ENCODE measurements around the gene PACC1.
A peak's percentile ranks its signal among the peaks of the same experiment; 100 is the strongest.

PACC1 gene

DNA sequence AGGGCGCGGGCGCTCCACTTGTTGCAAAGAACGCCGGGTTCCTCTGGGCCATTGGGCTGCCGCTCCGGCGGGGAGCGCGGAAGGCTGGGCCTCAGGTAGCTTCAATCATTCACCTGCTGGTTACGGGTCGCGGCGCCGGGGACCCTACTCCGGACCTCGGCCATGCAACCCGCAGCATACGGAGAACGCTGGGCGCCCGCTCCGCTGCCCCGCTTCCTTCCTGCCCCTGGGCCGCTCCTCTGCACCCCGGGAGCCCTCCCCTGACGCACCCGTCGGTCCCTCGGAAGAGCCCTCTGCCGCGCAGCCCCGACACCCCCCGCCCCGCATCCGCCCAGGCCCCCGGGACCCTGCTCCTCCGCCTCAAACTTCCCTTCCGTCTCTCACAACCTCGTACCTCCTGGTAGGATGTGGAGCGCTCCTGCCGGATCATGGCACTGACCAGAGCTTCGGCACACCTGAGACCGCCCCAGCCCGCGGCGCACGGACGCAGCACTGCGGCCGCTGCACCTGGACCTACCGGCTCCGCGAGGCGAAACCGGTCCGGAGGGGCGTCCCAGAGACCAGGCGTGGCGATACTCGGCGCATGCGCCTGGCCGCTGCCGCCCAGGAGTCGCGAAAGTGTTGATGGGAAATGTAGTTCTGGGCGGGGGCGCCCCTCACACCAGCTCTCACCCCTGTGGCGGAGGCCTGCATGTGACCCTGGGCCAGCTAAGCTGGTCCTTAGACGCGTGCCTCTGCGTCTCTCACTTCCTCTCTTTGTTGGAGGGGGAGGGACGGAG, at the start of gene PACC1:
Gene PACC1, minus strand, starts transcription at position 559 of the 779 bp plus-strand sequence. Its CDS starts 129 bp downstream, at position 430.
- DNase-seq (ENCODE audit: low read depth) = peak; percentile 84

DNA sequence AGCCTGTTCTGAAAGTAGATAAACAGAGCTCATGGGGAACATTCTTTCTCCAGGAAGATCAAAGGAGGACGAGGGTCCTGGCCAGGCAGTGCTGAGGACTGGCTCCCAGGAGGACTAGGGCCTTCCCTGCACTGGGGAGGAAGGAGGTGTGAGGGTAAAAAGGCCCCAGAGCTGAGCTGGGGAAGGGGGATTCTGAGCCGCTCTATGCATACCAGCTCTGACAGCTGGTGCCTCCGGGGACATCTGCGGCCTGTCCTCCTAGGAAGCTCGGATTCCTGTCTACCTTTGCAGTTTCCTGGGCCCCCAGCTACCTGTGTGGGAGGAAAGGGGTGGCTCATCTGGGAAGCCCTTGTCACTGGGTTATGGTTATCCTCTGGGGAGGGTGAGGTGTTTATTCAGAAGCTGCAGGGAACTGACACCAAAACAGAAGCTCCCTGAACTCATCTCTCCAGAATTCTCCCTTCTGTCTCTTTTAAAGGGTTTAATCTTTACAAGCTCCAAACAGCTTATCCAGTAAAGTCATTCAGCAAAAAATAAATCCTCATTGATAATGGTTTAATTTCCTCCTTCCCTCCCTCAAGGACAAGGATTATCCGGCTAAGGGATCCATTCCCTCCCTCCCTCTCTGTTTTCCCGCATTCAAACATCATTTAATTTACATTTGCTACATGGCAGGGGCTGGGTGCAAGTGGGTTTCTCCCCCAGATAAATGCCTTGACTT, 49.0 kb upstream of the PACC1 start:
- DNase-seq (ENCODE audit: low read depth) = no peak

DNA sequence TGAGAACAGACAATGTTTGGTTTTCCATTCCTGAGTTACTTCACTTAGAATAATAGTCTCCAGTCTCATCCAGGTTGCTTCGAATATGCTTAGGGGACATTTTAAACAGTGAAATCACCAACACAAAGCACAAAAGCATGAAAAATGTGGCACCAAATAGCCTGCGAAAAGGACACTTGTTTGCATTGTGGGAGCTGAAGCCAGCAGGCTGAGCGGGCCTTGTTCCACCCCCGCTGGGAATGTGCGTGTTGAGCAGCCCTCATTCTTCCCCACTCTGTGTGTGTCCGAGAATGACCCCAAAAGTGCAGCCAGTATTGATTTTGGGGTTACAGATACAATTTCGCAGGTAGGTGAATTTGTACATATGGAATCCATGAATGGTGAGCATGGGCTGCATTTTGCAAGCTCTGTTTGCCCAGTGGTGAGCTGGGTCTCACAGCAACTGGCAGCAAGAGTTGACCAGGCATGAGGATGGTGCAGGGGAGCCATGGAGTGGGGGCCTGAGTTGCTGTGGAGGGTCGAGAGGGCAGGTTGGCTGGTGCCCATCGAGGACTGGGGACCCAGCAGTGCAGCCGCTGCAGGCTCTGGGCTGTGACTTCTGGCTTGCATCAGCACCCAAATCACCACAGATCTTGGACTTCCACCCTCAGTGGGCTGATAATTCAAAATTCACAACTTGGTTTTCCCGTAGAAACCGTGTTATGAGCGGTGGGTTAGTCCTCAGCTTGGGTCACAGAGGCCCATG, 47.4 kb upstream of the PACC1 start:
- no peak for DNase-seq (ENCODE audit: low read depth)

DNA sequence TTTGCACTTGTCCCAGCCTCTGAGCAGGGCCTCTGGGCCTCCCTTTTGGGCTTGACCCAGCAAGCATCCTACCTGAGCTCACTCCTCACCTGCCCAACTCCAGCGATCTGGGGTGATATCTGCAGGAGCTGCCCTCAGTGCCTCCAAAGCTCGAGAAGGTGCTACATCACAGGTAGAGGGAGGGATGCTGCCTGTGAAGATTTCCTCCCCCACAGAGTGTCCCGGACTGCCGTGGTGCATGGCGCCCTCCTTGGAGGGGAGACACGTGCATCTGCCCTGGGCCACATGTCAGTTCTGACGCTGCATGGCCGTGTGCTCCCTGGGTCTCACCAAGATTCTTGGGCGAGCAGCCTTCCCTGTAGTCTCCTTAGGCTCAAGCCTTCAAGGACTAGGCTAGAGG, 45.7 kb upstream of the PACC1 start:
- DNase-seq (ENCODE audit: low read depth) = no peak

DNA sequence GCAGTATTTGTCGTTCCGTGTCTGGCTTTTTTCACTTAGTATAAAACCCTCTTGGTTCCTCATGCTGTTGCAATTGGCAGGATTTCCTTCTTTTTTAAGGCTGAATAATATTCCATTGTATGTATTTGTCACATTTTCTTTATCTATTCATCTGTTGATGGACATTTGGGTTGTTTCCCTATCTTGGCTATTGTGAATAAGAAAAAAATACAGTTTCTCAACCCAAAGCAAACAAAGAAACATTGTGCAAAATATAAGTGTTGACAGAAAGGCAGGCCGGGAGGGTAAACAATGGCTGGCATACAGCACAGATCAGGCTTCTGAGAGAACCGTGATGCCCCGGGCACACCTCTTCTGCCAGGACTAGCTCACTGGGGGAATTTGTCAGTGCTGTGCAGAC, 45.0 kb upstream of the PACC1 start:
- no peak for DNase-seq (ENCODE audit: low read depth)

DNA sequence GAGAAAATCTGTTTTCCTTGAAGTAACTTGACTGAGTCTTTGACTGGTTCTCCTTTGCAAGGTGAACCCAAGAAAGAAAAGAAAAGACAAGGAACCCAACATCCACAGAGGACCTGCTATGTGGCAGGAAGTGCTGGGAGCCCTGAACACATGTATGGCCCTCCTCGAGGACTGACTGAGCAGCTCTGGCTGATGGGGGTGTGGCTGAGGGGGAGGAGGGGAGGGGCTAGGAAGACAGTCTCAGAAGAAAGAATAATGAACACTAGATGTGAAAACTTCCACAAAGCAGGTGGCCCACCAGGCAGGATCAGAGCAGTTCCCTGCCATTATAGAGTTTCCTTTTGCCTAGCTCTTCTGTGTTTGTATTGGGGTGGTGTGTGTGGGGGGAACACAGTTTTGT, 44.1 kb upstream of the PACC1 start:
- DNase-seq (ENCODE audit: low read depth) = no peak

DNA sequence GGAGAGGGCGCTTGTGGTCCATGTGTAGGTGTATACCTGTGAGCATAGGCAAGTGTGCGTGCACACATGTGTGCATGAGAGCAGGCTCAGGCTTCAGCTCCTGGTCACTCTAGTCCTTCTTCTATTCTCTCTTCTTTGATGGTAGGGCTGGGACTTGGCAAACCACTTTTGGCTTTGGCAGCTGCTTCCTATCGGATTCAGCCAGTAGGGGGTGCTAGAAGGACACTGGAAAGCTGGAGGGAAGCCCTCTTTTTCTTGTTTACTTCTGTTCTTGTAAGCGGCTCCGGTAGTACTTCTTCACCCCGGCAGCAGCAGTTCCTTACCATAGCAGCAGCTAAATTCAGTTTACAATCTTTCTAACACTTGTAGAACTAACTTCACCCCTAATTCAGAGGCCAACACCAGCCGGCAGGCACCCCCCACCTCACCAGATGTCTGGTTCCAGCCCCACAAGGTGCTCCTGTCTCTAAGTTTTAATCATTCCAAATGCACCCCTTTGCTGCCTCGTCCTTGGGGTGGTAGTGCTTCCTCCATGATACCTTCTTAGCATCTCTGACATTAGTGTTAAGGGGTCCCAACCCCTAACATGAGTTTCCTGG, 43.2 kb upstream of the PACC1 start:
- peak; percentile 52 for DNase-seq (ENCODE audit: low read depth)

DNA sequence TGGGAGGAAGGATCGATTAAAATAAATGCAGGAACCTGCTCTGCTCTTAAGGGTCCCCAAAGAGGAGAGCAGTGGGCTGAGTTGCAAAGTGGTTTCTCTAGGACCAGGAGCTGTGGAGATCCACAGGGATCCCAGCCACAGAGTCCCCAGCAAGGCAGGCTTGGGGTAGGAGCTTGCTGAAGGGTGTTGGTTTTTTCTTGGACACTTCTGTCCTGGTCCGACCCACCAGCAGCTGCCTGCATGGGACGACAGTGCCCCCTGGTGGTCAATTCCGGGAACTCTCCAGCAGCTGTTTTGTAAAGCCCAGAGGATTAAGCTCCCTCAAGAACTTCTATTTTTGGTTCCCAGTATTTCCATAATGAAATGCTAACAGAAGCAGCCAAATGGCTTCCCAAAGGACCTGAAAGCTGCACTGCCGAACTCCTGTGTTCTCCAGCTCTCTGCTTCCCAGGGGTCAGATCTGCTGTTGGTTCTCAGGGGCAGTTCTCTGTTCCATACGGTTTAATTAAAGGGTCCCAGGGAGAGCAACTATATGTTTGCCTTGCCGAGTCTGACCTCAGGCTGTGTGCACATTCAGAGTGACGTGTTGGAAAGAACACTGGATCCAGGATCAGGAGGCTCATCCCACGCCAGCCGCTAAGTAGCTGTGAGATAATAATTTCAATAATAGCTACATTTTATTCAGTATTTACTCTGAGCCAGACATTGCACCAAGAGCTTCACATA, 41.3 kb upstream of the PACC1 start:
- DNase-seq (ENCODE audit: low read depth) = peak; percentile 76

DNA sequence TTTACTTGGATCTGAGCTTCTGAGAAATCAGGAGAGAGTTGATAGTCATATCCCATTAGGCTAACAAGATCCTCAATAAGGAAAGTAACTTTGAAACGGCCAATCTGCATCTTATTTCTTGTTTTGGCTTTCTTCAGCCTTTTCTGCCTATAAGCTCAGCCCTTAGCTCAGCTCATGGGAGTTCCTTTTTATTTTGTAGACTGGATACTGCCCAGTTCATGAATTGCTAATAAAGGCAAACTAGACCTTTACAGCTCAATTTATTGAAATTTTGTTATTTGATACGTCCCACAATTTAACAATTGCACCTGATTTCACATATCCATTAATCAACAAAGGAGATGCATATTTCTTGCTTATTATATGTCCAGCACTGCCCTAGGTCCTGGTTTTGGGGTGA, 40.7 kb upstream of the PACC1 start:
- no peak for DNase-seq (ENCODE audit: low read depth)

DNA sequence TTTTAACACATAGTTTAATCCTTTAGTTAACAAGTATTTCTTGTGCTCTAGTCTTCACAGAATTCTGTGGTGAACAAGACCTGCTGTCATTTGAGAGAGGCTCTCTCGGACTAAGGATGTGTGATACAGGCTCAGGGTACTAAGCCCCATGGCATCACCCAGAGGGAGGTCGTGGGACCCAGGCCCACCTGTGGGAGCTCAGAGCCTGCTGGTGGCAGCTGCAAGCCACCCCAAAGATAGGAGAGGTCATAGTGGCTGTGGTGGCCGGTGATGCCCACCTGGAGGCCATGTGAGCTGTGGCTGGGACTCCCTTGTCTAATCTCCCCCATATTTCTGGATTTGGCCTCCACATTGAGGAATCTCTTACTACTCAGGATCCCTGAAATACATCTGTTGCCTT, 40.1 kb upstream of the PACC1 start:
- no peak for DNase-seq (ENCODE audit: low read depth)

DNA sequence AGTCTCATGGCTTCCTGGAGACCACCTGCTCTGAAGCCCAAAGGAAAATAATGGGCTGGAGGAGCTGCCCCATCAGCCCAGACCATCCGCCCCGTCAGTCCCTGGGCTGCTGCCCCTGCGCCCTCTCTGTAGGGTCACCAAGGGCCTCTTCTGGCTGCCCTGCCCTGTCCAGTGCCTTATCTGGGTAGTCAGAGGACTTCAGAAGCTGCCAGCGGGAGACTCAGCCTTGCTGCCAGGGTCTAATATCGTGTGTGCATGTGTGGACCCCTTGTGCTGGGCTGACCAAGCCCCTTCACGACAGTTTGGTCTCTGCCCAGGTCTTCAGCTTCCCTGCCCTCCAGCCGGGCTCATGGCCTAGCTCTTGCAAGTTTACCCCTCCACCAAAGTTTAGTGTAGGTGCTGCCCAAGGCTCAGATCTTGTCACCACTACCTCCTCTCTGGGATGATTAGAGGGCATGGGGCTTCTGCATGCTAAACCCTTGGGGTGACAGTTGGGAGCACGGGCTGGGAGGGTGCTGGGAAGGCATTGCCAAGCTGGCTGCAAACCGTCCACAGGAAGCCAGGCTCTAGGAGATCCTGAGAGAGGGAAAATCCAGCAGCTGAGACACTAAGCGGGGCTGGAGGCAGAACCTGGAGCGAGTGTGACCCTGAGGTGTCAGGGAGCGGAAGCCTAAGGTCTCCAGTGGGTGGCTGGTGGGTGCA, 38.6 kb upstream of the PACC1 start:
- DNase-seq (ENCODE audit: low read depth) = no peak

DNA sequence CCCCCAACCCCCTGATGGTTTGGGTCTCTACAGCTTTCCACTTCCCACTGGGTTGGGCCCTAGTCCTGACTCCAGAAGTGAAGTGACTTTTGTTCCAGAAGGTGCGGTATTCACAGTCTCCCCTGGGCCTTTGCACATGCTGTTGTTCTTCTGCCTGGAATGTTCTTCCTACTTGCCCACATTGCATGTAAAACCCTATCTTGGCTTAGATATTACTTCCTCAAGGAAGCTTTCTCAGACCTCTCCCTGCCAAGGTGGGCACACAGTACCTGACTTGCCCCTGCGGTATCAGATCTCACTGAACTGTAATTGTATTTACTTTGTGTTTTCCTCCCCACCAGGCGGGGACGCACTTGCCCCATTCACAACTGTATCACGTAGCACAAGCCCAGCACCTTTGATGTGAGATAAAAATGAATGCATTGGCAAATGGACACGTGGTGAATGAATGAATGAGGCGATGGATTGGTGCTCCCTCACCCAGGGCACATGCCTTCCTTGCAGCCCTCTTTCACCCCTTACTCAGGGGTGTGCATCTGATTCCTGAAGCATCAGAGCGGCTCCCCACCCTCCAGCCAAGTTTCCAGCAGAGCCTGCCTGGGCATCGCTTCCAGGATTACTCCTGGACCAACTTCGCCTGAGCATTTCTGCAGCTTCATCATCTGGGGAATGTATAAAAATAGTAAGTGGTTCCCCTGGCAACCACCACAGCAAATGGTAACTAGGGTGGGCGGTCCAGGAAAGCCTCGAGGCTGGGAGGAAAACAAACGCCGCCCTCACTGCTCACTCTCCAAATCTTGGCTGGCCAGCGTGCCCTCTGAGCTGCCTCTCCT, 37.9 kb upstream of the PACC1 start:
- DNase-seq (ENCODE audit: low read depth) = no peak

DNA sequence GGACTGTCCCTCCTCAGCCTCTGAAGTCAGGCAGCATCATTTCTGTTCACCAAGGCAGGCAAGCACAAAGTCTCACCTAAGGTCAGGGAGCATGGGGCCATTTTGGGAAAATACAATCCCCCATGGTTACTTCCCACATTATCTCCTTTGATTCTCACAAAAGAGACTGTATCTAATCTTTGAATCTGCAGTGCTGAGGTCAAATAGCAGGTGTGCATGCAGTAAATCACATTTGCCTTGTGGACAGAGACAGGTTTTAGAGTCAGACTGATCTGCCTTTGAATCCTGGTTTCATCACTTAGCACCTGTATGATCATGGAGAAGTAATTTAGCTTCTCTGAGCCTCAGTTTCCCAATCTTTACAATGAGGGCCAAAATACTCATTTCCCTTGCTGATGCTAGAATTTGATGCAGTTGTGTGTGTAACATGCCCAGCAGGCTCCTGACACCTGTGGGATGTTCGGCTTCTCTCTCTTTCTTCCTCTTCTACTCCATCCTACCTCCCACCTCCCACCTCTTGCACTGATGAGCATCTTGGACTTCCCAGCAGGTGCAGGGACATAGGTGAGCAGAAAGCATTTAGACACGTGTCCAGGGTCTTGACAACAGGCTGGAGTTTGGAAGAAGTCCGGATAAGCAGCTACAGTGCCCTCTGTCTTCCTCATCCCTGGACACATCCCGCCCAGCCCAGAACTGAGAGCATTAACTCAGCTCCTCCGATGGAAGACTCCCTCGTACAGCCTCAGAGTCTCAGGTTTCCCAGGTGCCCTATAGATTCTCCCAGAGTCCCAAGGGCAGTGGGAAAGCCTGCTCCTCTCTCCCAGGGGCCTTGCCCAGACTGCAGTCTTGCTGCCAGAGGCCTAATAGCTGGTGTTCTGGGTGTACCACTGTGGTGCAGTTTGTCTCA, 37.0 kb upstream of the PACC1 start:
- no peak for DNase-seq (ENCODE audit: low read depth)

DNA sequence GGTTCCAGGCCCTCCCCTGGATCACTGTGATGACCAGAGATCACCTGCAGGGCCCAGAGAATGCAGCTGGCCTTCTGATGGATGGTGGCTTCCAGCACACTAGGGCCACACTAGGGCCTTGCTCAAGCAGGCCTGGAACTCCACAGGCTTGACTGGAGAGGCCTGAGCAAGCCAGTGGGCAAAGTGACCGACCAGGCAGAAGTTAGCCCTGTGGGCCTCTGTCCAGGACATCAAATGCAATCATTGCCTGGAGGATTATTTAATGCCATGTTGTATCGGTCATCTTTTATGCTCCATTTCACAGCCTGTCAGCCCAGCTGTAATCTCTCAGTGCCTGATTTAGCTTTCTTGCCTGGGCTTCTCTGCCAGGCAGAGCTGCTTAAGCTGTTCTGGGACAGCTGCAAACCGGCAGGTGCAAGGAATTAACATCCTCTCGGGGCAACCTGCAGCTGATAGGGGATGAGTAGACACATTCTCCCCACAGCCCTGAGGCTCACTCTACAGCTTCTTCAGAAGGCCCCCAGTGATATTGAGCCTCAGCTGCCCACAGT, 35.7 kb upstream of the PACC1 start:
- no peak for DNase-seq (ENCODE audit: low read depth)

DNA sequence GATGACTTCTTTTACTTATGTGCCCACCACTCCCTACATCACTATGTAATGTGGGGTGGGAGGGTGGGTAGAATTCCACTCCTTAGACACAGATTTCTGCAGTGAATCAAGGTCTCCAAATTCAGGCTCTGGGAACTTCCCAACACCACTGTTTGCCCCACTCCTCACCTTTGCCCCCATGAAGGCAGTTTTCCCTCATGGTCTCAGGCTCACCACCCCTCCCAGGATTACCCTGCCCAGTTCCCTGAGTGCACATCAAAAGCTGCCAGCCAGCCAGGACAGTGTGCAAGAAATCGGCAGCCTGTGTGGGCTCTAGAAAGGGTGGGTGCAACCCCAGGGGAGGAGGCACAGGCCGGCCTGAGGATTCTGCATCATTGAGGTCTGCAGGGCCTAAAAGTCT, 32.8 kb upstream of the PACC1 start:
- no peak for DNase-seq (ENCODE audit: low read depth)

DNA sequence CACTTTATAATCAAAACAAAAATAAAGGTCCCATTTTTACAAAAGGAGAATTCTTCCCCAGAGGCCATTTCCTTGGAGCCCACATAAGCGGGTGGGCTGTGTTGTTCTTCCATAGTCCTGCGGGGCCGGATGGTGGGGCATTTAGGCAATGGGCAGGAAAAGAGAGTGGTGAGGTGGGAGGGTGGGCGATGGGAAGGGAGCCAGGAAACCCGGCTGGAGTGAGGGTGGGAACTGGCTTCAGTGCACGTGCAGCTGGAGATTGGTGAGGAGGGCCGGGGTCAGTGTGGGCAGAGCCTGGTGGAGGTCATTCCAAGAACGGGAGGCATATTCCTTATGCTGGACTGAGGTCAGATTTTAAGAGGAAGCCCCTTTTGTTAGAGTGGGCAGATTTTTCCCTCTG, 31.6 kb upstream of the PACC1 start:
- DNase-seq (ENCODE audit: low read depth) = no peak

DNA sequence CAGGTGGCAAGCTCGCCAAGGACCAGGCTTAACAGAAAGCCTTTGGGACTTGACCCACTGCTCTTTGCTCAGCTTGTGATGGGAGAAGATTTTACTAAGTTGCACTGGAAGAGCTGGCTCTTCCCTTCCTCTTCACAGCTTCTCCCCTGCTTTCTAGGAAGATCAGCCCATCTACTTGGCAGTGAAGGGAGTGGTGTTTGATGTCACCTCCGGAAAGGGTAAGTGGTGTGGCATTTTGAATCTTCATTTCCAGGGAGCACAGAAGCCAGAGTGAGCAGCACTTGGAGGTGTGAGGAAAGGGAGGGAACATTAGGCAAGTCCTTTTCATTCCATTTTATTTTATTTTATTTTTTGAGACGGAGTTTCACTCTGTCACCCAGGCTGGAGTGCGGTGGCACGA, 27.7 kb upstream of the PACC1 start:
- no peak for DNase-seq (ENCODE audit: low read depth)

DNA sequence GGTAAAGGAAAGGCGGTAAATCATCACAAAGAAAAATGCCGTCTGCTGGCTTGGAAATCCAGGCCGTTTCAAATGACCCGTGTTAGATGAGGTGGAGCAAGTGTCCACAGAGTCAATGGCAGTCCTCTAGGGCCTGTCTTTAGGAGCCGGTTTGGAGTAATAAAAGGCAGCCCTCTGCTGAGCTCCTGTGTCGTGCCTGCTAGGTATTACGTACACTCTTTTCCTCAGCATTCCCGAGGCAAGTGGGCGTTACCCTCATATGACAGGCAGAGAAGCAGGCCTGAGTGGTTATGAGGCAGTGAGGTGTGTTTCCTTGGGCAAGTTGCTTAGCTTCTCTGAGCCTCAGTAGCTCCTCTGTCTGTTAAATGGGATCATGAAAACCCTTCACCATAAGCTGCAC, 25.7 kb upstream of the PACC1 start:
- DNase-seq (ENCODE audit: low read depth) = no peak

DNA sequence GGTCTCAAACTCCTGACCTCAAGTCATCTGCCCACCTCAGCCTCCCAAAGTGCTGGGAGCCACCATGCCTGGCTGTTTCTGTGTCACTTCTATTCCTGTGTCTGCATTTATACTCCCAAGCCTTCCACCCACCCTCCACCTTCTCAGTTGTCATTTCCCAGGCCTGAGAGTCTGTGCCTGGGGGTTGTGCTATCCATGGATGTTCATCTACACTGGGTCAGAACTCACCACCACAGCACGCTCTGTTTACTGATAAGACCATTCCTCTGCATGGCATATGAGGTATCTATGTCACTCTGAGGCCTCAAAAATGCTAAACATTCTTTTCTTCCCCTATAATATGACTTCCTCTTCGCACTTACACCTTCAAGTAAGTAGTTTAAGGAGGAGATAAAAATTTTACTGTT, 24.1 kb upstream of the PACC1 start:
- DNase-seq (ENCODE audit: low read depth) = no peak

All from activated T-cell treated with anti-CD3 and anti-CD28 coated beads for 24 hours (primary cell).